Left lung (tissue), 10 donors: ENCODE results near the gene STOML2. TPM values are rescaled to one million over a fixed set of nuclear protein-coding genes. Genes with fewer than 3 reads are reported as not detected.

Experiments
- ATAC-seq: fragments of 200-7000 bp; cut with Tn5 transposase; one replicate; pipeline ENCODE4 v1.9.1; 2020; ENCODE audit warnings: moderate library complexity
- DNase-seq, 4 donors: peaks; one replicate each; pipeline ENCODE4 v3.0.0-alpha.2; 2013 to 2020
- H3K27ac ChIP-seq, 2 donors: fragments of 200-600 bp; sonication (generic) in 1 of 2; one replicate each; pipeline versions ENCODE4 v1.5.0 to v1.8.0; 2020 to 2021
- H3K27me3 ChIP-seq, 2 donors: fragments of 200-600 bp; sonication (generic) in 1 of 2; one replicate each; pipeline versions ENCODE4 v1.5.0 to v1.8.0; 2020 to 2021
- H3K36me3 ChIP-seq, 2 donors: fragments of 200-600 bp; sonication (generic) in 1 of 2; one replicate each; pipeline versions ENCODE4 v1.5.0 to v1.8.0; 2020 to 2021
- H3K4me1 ChIP-seq, 2 donors: fragments of 200-600 bp; one replicate each; pipeline ENCODE4 v1.8.0; 2021
- H3K4me3 ChIP-seq, 2 donors: fragments of 200-600 bp; sonication (generic) in 1 of 2; one replicate each; pipeline versions ENCODE4 v1.5.0 to v1.8.0; 2020 to 2021; ENCODE audit warnings: mild to moderate bottlenecking in 1 of 2
- H3K9me3 ChIP-seq, 2 donors: fragments of 200-600 bp; sonication (generic) in 1 of 2; one replicate each; pipeline versions ENCODE4 v1.5.0 to v1.8.0; 2020 to 2021
- intact Hi-C, 2 donors: fragments of 100-400 bp; cut with DNase I; formaldehyde crosslinking; loops; one replicate each; pipeline versions ENCODE4 v1.11.2 to v1.14.2; 2022
- polyA plus RNA-seq, 6 donors: library from polyadenylated mRNA; unstranded; fragments of 120-200 nt; gene quantifications; one replicate each; pipeline ENCODE4 v1.2.1, GENCODE V29; 2013; ENCODE audit not compliant: insufficient read length in 6 of 6
- total RNA-seq, 2 donors: library from RNA; stranded (reverse); fragmentation: NEBNext Ultra II Directional; extraction: Animal tissue kit (Norgen Biotek cat#: 25700); gene quantifications; one replicate each; pipeline ENCODE4 v1.2.1, GENCODE V29; 2021
- TF ChIP-seq, protein P1 (sequence below), 2 donors: fragments of 200-600 bp; sonication (generic) in 1 of 2; IDR thresholded peaks; one replicate each; pipeline versions ENCODE4 v1.5.0 to v1.8.0; 2021; ENCODE audit warnings: antibody characterized with exemption in 2 of 2
- donor health status: DM: no; HTN: yes; CAD: no.
- donor health status: DM: no; HTN: no; CAD: no.

The STOML2 gene
- total and polyA plus RNA-seq, 8 donors = 62.3 to 104 (median 96.8) TPM

DNA sequence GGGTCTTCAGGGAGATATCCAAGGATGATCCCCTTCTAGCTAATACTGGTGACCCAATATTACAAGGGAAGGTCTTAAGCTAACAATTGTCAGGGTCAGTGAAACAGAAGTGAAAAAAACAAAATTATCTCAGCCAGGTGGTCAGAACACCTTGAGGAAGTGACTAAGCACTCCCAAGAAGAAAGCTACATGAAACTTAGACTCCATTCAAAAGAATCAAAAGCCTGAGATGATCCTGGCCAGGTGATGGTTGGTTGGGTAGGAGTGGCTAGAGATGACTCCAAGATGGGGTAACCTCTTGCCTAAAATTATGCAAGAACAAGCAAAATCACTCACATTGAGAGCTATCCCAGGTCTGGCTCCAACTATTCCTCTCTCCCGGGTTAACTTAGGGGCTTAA, 35.9 kb downstream of the STOML2 start:
- Histone ChIP-seq H3K4me3 (no peak overlapping the region), H3K36me3 (peaks cover 17 to 75% of the 10 kb centered on the region in 2 donors), H3K27ac (no peak overlapping the region), H3K9me3 (no peaks in the 10 kb centered on the region), H3K27me3 (no peaks in the 10 kb centered on the region), H3K4me1 (peaks cover 15 to 42% of the 10 kb centered on the region in 2 donors)
- TF ChIP-seq, protein P1, sequence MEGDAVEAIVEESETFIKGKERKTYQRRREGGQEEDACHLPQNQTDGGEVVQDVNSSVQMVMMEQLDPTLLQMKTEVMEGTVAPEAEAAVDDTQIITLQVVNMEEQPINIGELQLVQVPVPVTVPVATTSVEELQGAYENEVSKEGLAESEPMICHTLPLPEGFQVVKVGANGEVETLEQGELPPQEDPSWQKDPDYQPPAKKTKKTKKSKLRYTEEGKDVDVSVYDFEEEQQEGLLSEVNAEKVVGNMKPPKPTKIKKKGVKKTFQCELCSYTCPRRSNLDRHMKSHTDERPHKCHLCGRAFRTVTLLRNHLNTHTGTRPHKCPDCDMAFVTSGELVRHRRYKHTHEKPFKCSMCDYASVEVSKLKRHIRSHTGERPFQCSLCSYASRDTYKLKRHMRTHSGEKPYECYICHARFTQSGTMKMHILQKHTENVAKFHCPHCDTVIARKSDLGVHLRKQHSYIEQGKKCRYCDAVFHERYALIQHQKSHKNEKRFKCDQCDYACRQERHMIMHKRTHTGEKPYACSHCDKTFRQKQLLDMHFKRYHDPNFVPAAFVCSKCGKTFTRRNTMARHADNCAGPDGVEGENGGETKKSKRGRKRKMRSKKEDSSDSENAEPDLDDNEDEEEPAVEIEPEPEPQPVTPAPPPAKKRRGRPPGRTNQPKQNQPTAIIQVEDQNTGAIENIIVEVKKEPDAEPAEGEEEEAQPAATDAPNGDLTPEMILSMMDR (IDR thresholded peaks at IDR 0.05) = no peak
- DNase-seq (no peak), ATAC-seq (no peak)
- intact Hi-C loops = no loop called here

DNA sequence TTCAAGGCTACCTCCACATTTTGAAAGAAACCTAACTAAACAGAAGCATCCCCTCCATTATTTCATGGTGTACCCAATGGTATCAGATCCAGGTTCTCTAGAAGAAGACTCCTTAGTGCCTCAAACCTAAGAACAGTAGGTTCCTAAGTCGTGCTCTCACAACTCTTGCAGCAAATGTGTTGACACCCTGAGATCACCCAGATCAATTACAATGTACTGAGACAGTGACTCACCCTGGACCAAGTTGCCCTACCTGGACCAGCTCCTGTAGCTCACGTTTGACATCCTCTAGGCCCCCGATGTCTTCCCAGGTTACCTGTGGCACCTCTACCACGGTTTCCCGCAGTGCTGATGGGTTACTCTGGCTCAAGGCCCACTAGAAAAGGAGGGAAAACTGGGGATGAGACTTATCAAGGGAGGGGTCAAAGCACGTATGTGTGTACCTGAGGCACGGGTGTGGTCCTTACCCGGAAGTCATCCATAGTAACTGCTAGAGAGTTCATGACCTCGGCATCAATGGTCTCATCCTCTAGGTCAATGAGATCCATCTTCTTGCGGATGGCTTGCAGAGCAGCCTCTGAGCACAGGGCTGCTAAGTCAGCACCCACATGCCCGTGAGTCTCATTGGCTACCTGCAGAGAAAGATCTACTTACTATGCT, 42.3 kb downstream of the STOML2 start:
- intact Hi-C loops = no loop called here

DNA sequence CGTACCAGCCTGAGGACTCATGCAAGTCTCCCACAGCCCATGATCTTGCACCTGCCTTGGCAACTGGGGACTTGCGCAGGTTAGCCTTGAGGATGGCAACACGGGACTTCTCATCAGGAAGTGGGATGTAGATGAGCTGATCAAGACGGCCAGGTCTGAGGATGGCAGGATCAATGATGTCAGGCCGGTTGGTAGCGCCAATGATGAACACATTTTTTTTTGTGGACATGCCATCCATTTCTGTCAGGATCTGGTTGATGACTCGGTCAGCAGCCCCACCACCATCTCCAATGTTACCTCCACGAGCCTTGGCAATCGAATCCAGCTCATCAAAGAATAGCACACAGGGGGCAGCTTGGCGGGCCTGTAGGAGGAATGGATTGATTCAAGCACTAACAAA, 43.5 kb downstream of the STOML2 start:
- H3K9me3 ChIP-seq = no peaks in the 10 kb centered on the region
- no peaks in the 10 kb centered on the region for H3K27me3 ChIP-seq
- TF ChIP-seq, protein P1 (IDR thresholded peaks at IDR 0.05) = no peak
- intact Hi-C loops = no loop called here
- H3K27ac ChIP-seq = no peak overlapping the region
- peaks cover 21 to 100% of the 10 kb centered on the region in 2 donors for H3K36me3 ChIP-seq
- ATAC-seq = no peak
- H3K4me1 ChIP-seq = no peaks in the 10 kb centered on the region
- H3K4me3 ChIP-seq = no peak overlapping the region
- DNase-seq = no peak

More for the DNA sequence above, 42.3 kb downstream of the STOML2 start:
- Histone ChIP-seq H3K9me3 (no peaks in the 10 kb centered on the region), H3K27ac (no peak overlapping the region), H3K27me3 (no peaks in the 10 kb centered on the region), H3K4me3 (no peak overlapping the region), H3K4me1 (no peaks in the 10 kb centered on the region), H3K36me3 (peaks cover 22 to 100% of the 10 kb centered on the region in 2 donors)
- ATAC-seq (no peak), DNase-seq (no peak)
- TF ChIP-seq, protein P1 (IDR thresholded peaks at IDR 0.05) = no peak

DNA sequence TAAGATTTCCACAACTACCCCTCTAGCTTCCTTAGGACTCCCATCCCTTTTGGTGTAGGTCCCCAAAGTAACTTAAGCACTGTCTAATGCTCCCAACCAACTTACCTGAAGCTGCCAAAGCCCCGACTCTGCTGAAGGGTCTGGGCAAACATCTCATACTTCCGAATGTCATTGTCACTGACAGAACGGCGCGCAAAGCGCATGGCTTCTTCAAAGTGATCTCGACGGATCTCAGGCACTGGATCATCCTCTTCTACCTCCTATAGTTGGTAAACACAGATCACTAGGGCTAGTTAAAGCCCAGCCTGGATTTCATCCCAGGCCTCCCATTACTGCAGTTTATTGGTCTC, 45.7 kb downstream of the STOML2 start:
- no peak for ATAC-seq
- intact Hi-C loops = no loop called here
- peaks cover 9 to 94% of the 10 kb centered on the region in 2 donors for H3K36me3 ChIP-seq

DNA sequence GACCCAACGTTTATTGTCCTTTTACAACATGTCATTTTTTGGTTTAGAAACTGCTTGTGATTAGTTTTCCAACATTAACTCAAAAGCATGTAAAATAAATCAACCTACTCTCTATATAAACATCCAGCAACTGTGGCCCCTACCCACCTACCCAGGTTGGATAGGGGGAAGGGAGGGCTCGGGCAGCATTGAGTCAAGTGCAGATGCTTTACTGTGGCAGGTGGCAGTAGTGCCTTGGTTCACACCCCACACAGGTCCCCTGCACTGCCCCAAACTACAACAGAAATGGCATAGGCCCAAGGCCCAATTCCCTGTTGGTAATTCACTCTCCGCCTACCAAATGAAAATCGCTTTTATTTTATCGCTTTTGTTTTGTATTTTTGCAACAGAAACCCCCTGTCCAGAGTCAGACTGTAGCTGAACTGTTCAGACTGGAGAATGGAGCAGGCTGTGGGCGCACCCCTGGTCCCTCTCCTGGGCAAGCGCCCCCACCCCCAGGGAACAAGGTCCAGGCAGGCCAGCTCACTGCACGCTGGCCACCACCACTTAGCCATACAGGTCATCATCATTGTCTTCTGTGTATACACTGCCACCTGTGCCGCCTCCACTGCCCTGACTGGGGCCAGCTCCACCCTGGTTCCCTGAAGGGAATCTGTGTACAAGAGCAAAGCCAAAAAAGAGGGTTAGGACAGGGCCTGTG, 46.2 kb downstream of the STOML2 start:
- no peak for ATAC-seq
- H3K36me3 ChIP-seq = peaks cover 9 to 94% of the 10 kb centered on the region in 2 donors
- DNase-seq = no peak

More for the DNA sequence above, 45.7 kb downstream of the STOML2 start:
- Histone ChIP-seq H3K9me3 (no peaks in the 10 kb centered on the region), H3K4me1 (no peaks in the 10 kb centered on the region), H3K4me3 (no peak overlapping the region), H3K27ac (no peak overlapping the region), H3K27me3 (no peaks in the 10 kb centered on the region)
- TF ChIP-seq, protein P1 (IDR thresholded peaks at IDR 0.05) = no peak
- no peak for DNase-seq

More for the DNA sequence above, 46.2 kb downstream of the STOML2 start:
- H3K9me3 ChIP-seq = no peaks in the 10 kb centered on the region
- TF ChIP-seq, protein P1 (IDR thresholded peaks at IDR 0.05) = no peak
- no peak overlapping the region for H3K4me3 ChIP-seq
- H3K27me3 ChIP-seq = no peaks in the 10 kb centered on the region
- H3K27ac ChIP-seq = no peak overlapping the region
- intact Hi-C loops = no loop called here
- no peaks in the 10 kb centered on the region for H3K4me1 ChIP-seq
